Fibroblast of lung (primary cell): Measurements from ENCODE around the gene RFX1.

ENCODE experiments used
- CTCF ChIP-seq, 2 donors: IDR thresholded peaks in 1 of 2; conservative IDR thresholded peaks in 1 of 2; 1 replicate in 1 of 2; 2 replicates in 1 of 2; pipeline ENCODE4 v1.5.1; 2011 to 2012; ENCODE audit warnings: low read length in 2 of 2, control low read depth in 1 of 2, inconsistent platforms in 1 of 2, low read depth in 1 of 2, mild to moderate bottlenecking in 1 of 2
- EZH2 ChIP-seq: IDR thresholded peaks from 2 replicates; pipeline ENCODE4 v1.5.1; 2012; ENCODE audit warnings: low read length, control low read depth, mild to moderate bottlenecking; ENCODE audit errors: missing control alignments

- TF ChIP-seq CTCF (conservative IDR thresholded peaks at IDR 0.05 in 1 of 2, IDR thresholded peaks at IDR 0.05 in 1 of 2; ENCODE audit: low read depth in 1 of 2, low read length in 2 of 2) (no peak), EZH2 (no peak)
Observed at GRCh38 chr19:13935765-13936510, 70.2 kb downstream of the RFX1 start.
